ENCODE data around the gene MGRN1.

MGRN1 gene

GRCh38 chr16:4586291-4586690, 38.3 kb upstream of the MGRN1 start:
- TF ChIP-seq ZNF157 (tag by site-specific recombination; IDR thresholded peaks at IDR 0.05) (no peak), HOXC10 (CRISPR knock-in tag; IDR thresholded peaks at IDR 0.05) (no peak), PRDM10 (tag by site-specific recombination; IDR thresholded peaks at IDR 0.05) (no peak), ZBTB49 (tag by site-specific recombination; IDR thresholded peaks at IDR 0.05; ENCODE audit: low read depth) (no peak), ZXDB (tag by site-specific recombination; IDR thresholded peaks at IDR 0.05) (no peak), ZNF530 (tag by site-specific recombination; IDR thresholded peaks at IDR 0.05; ENCODE audit: low read depth) (no peak), ZNF626 (tag by site-specific recombination; IDR thresholded peaks at IDR 0.05) (no peak), ZNF549 (tag by site-specific recombination; IDR thresholded peaks at IDR 0.05) (no peak), ZSCAN5A (tag by site-specific recombination; IDR thresholded peaks at IDR 0.05) (no peak), ZNF585B (tag by site-specific recombination; IDR thresholded peaks at IDR 0.05) (no peak), REPIN1 (tag by site-specific recombination; IDR thresholded peaks at IDR 0.05; ENCODE audit: low read depth) (no peak), ZNF18 (tag by site-specific recombination; IDR thresholded peaks at IDR 0.05) (no peak), ZNF629 (tag by site-specific recombination; IDR thresholded peaks at IDR 0.05) (no peak)
- Histone ChIP-seq H3K4me3 (ENCODE audit: low read depth, low read length) (no peak overlapping the region), H3K27ac (ENCODE audit: extremely low read depth, low read depth, low read length) (no peak overlapping the region), H3K4me1 (ENCODE audit: control insufficient read depth, insufficient read depth, low read length) (no peaks in the 10 kb centered on the region), H3K36me3 (ENCODE audit: control insufficient read depth in 2 of 2, insufficient read depth in 1 of 2, low read length in 2 of 2) (no peaks in the 10 kb centered on the region), H3K9me3 (ENCODE audit: control insufficient read depth, insufficient read depth, low read depth, low read length) (no peaks in the 10 kb centered on the region)
- ChIA-PET POLR2A (no interaction called here), CTCF (interaction anchor here (0.6 to 3.7 kb wide), 24 partner anchors 9 to 274 kb away, joined by 3 to 28 read pairs (median 6); partner anchors contain the start of genes C16orf96, CDIP1 and MGRN1)

GRCh38 chr16:4588386-4588785, 36.2 kb upstream of the MGRN1 start:
- Histone ChIP-seq H3K4me3 (ENCODE audit: low read depth, low read length) (no peak overlapping the region), H3K36me3 (ENCODE audit: control insufficient read depth in 2 of 2, insufficient read depth in 1 of 2, low read length in 2 of 2) (no peaks in the 10 kb centered on the region), H3K4me1 (ENCODE audit: control insufficient read depth, insufficient read depth, low read length) (no peaks in the 10 kb centered on the region), H3K27ac (ENCODE audit: extremely low read depth, low read depth, low read length) (no peak overlapping the region), H3K9me3 (ENCODE audit: control insufficient read depth, insufficient read depth, low read depth, low read length) (no peaks in the 10 kb centered on the region)
- CTCF ChIA-PET, result interaction anchor here (0.6 to 1.1 kb wide), 7 partner anchors 21 to 411 kb away, joined by 3 to 5 read pairs (median 3); no protein-coding TSS in a partner anchor
- POLR2A ChIA-PET, result interaction anchor here (0.6 kb wide), 1 partner anchor 431 kb away, joined by 5 read pairs; no protein-coding TSS in a partner anchor
- no peak for TF ChIP-seq ZNF350 (tag by site-specific recombination; IDR thresholded peaks at IDR 0.05)
- TF ChIP-seq ZBTB21 (tag by site-specific recombination; IDR thresholded peaks at IDR 0.05), result no peak
- no peak for TF ChIP-seq ZNF544 (tag by site-specific recombination; IDR thresholded peaks at IDR 0.05)
- no peak for TF ChIP-seq ZNF221 (tag by site-specific recombination; IDR thresholded peaks at IDR 0.05; ENCODE audit: borderline replicate concordance)
- TF ChIP-seq MZF1 (tag by site-specific recombination; IDR thresholded peaks at IDR 0.05; ENCODE audit: borderline replicate concordance), result no peak
- no peak for TF ChIP-seq GLIS1 (tag by site-specific recombination; IDR thresholded peaks at IDR 0.05)
- TF ChIP-seq ZNF561 (tag by site-specific recombination; IDR thresholded peaks at IDR 0.05; ENCODE audit: borderline replicate concordance), result no peak
- no peak for TF ChIP-seq KLF10 (tag by site-specific recombination; IDR thresholded peaks at IDR 0.05)
- TF ChIP-seq ZSCAN5A (tag by site-specific recombination; IDR thresholded peaks at IDR 0.05), result no peak
- TF ChIP-seq ZNF114 (tag by site-specific recombination; IDR thresholded peaks at IDR 0.05), result no peak
- no peak for TF ChIP-seq SP2 (tag by site-specific recombination; IDR thresholded peaks at IDR 0.05)
- no peak for TF ChIP-seq ZNF175 (tag by site-specific recombination; IDR thresholded peaks at IDR 0.05)
- TF ChIP-seq IKZF3 (tag by site-specific recombination; IDR thresholded peaks at IDR 0.05), result no peak
